ACHN (cell line): ENCODE measurements around the gene NFXL1.
A peak's percentile ranks its signal among the peaks of the same experiment; 100 is the strongest.

ENCODE experiments used
- DNase-seq: peaks from one replicate; pipeline ENCODE4 v3.0.0-alpha.2; 2015
- in situ Hi-C: cut with HindIII; loops from 2 replicates; pipeline ENCODE4 v1.10.0; 2017; ENCODE audit warnings: low sequenced_read_pairs, low pct_ligation_motif_present, low pct_unique_long_range_greater_than_20kb

NFXL1 gene

GRCh38 chr4:47839259-47839658 lies 75.1 kb downstream of the NFXL1 start:
- DNase-seq: peak; percentile 21
- in situ Hi-C loops: no loop called here

- no peak for DNase-seq
- in situ Hi-C loops: no loop called here
Measured at GRCh38 chr4:47838445-47838844, 75.9 kb downstream of the NFXL1 start.

GRCh38 chr4:47837908-47838294 lies 76.5 kb downstream of the NFXL1 start, which contains the start of gene CORIN:
CORIN (minus strand) TSS chr4:47838067; CDS start chr4:47837949, 118 bp downstream.
- in situ Hi-C loops: no loop called here
- no peak for DNase-seq

GRCh38 chr4:47837094-47837907 lies 77.1 kb downstream of the NFXL1 start:
- peak; percentile 7 for DNase-seq
- in situ Hi-C loops: no loop called here

- in situ Hi-C loops: no loop called here
- peak; percentile 80 for DNase-seq
Measured at GRCh38 chr4:47836641-47837093, 77.7 kb downstream of the NFXL1 start.

GRCh38 chr4:47835494-47835893 lies 78.9 kb downstream of the NFXL1 start:
- no peak for DNase-seq
- in situ Hi-C loops: no loop called here

GRCh38 chr4:47831026-47831679 lies 83.2 kb downstream of the NFXL1 start:
- in situ Hi-C loops: no loop called here

GRCh38 chr4:47830265-47831025 lies 83.9 kb downstream of the NFXL1 start:
- in situ Hi-C loops: no loop called here
- DNase-seq: no peak

More at GRCh38 chr4:47831026-47831679, 83.2 kb downstream of the NFXL1 start:
- DNase-seq: no peak

GRCh38 chr4:47829438-47829837 lies 84.9 kb downstream of the NFXL1 start:
- in situ Hi-C loops: no loop called here

GRCh38 chr4:47827343-47828047 lies 86.9 kb downstream of the NFXL1 start:
- DNase-seq: no peak
- in situ Hi-C loops: no loop called here

More at GRCh38 chr4:47829438-47829837, 84.9 kb downstream of the NFXL1 start:
- no peak for DNase-seq

- no peak for DNase-seq
- in situ Hi-C loops: no loop called here
Measured at GRCh38 chr4:47824840-47825239, 89.5 kb downstream of the NFXL1 start.

- in situ Hi-C loops: no loop called here
- no peak for DNase-seq
Measured at GRCh38 chr4:47819178-47819577, 95.2 kb downstream of the NFXL1 start.

GRCh38 chr4:47817275-47817674 lies 97.1 kb downstream of the NFXL1 start:
- no peak for DNase-seq
- in situ Hi-C loops: no loop called here

- in situ Hi-C loops: no loop called here
- no peak for DNase-seq
Measured at GRCh38 chr4:47816748-47817147, 97.6 kb downstream of the NFXL1 start.

GRCh38 chr4:47814618-47815295 lies 99.6 kb downstream of the NFXL1 start:
- DNase-seq: no peak
- in situ Hi-C loops: no loop called here

- in situ Hi-C loops: no loop called here
- no peak for DNase-seq
Measured at GRCh38 chr4:47809654-47810203, 104.7 kb downstream of the NFXL1 start.

GRCh38 chr4:47804598-47804997 lies 109.8 kb downstream of the NFXL1 start:
- in situ Hi-C loops: no loop called here
- DNase-seq: no peak
